ENCODE results near the gene PARD6B.

PARD6B gene

GRCh38 chr20:50734730-50735679 lies 3.6 kb downstream of the PARD6B start:
- FAIRE-seq, result no peak
- no peak for DNase-seq (ENCODE audit: insufficient read length)
- TF ChIP-seq POLR2AphosphoS5 (IDR thresholded peaks at IDR 0.05; ENCODE audit: low read depth, low read length) (no peak), TAF1 (IDR thresholded peaks at IDR 0.05; ENCODE audit: borderline replicate concordance, low read depth, low read length) (no peak), POLR2A (IDR thresholded peaks at IDR 0.05; ENCODE audit: low read depth, low read length) (no peak)

- DNase-seq (ENCODE audit: insufficient read length) (no peak), FAIRE-seq (no peak)
- TF ChIP-seq POLR2AphosphoS5 (IDR thresholded peaks at IDR 0.05; ENCODE audit: low read depth, low read length) (no peak), TAF1 (IDR thresholded peaks at IDR 0.05; ENCODE audit: borderline replicate concordance, low read depth, low read length) (no peak), POLR2A (IDR thresholded peaks at IDR 0.05; ENCODE audit: low read depth, low read length) (no peak)
Observed at GRCh38 chr20:50735813-50736212, 4.4 kb downstream of the PARD6B start.

GRCh38 chr20:50737352-50737751 lies 6.0 kb downstream of the PARD6B start:
- TF ChIP-seq POLR2AphosphoS5 (IDR thresholded peaks at IDR 0.05; ENCODE audit: low read depth, low read length), result no peak
- TF ChIP-seq POLR2A (IDR thresholded peaks at IDR 0.05; ENCODE audit: low read depth, low read length), result no peak
- no peak for TF ChIP-seq TAF1 (IDR thresholded peaks at IDR 0.05; ENCODE audit: borderline replicate concordance, low read depth, low read length)
- DNase-seq (ENCODE audit: insufficient read length) (no peak), FAIRE-seq (no peak)

- no peak for FAIRE-seq
- no peak for DNase-seq (ENCODE audit: insufficient read length)
- no peak for TF ChIP-seq POLR2A (IDR thresholded peaks at IDR 0.05; ENCODE audit: low read depth, low read length)
- TF ChIP-seq POLR2AphosphoS5 (IDR thresholded peaks at IDR 0.05; ENCODE audit: low read depth, low read length), result no peak
- no peak for TF ChIP-seq TAF1 (IDR thresholded peaks at IDR 0.05; ENCODE audit: borderline replicate concordance, low read depth, low read length)
Observed at GRCh38 chr20:50743087-50743486, 11.7 kb downstream of the PARD6B start.

- DNase-seq (ENCODE audit: insufficient read length) (no peak), FAIRE-seq (no peak)
- TF ChIP-seq TAF1 (IDR thresholded peaks at IDR 0.05; ENCODE audit: borderline replicate concordance, low read depth, low read length) (no peak), POLR2A (IDR thresholded peaks at IDR 0.05; ENCODE audit: low read depth, low read length) (no peak), POLR2AphosphoS5 (IDR thresholded peaks at IDR 0.05; ENCODE audit: low read depth, low read length) (no peak)
Observed at GRCh38 chr20:50744143-50744792, 12.9 kb downstream of the PARD6B start.

GRCh38 chr20:50745634-50746137 lies 14.3 kb downstream of the PARD6B start:
- no peak for DNase-seq (ENCODE audit: insufficient read length)
- TF ChIP-seq TAF1 (IDR thresholded peaks at IDR 0.05; ENCODE audit: borderline replicate concordance, low read depth, low read length) (no peak), POLR2A (IDR thresholded peaks at IDR 0.05; ENCODE audit: low read depth, low read length) (no peak), POLR2AphosphoS5 (IDR thresholded peaks at IDR 0.05; ENCODE audit: low read depth, low read length) (no peak)
- FAIRE-seq, result no peak

- TF ChIP-seq TAF1 (IDR thresholded peaks at IDR 0.05; ENCODE audit: borderline replicate concordance, low read depth, low read length) (no peak), POLR2AphosphoS5 (IDR thresholded peaks at IDR 0.05; ENCODE audit: low read depth, low read length) (no peak), POLR2A (IDR thresholded peaks at IDR 0.05; ENCODE audit: low read depth, low read length) (no peak)
- no peak for DNase-seq (ENCODE audit: insufficient read length)
- no peak for FAIRE-seq
Observed at GRCh38 chr20:50746138-50746940, 15.0 kb downstream of the PARD6B start.

- FAIRE-seq (no peak), DNase-seq (ENCODE audit: insufficient read length) (no peak)
- TF ChIP-seq TAF1 (IDR thresholded peaks at IDR 0.05; ENCODE audit: borderline replicate concordance, low read depth, low read length), result no peak
- TF ChIP-seq POLR2A (IDR thresholded peaks at IDR 0.05; ENCODE audit: low read depth, low read length), result no peak
- no peak for TF ChIP-seq POLR2AphosphoS5 (IDR thresholded peaks at IDR 0.05; ENCODE audit: low read depth, low read length)
Observed at GRCh38 chr20:50747275-50747674, 15.9 kb downstream of the PARD6B start.

- FAIRE-seq, result no peak
- no peak for DNase-seq (ENCODE audit: insufficient read length)
- TF ChIP-seq POLR2AphosphoS5 (IDR thresholded peaks at IDR 0.05; ENCODE audit: low read depth, low read length), result no peak
- no peak for TF ChIP-seq POLR2A (IDR thresholded peaks at IDR 0.05; ENCODE audit: low read depth, low read length)
- no peak for TF ChIP-seq TAF1 (IDR thresholded peaks at IDR 0.05; ENCODE audit: borderline replicate concordance, low read depth, low read length)
Observed at GRCh38 chr20:50750145-50750671, 18.8 kb downstream of the PARD6B start.

- TF ChIP-seq POLR2A (IDR thresholded peaks at IDR 0.05; ENCODE audit: low read depth, low read length), result no peak
- TF ChIP-seq POLR2AphosphoS5 (IDR thresholded peaks at IDR 0.05; ENCODE audit: low read depth, low read length), result no peak
- TF ChIP-seq TAF1 (IDR thresholded peaks at IDR 0.05; ENCODE audit: borderline replicate concordance, low read depth, low read length), result no peak
- DNase-seq (ENCODE audit: insufficient read length), result no peak
- no peak for FAIRE-seq
Observed at GRCh38 chr20:50753152-50753551, 21.8 kb downstream of the PARD6B start.

GRCh38 chr20:50754420-50754819 lies 23.0 kb downstream of the PARD6B start:
- DNase-seq (ENCODE audit: insufficient read length), result no peak
- no peak for FAIRE-seq
- TF ChIP-seq POLR2AphosphoS5 (IDR thresholded peaks at IDR 0.05; ENCODE audit: low read depth, low read length) (no peak), TAF1 (IDR thresholded peaks at IDR 0.05; ENCODE audit: borderline replicate concordance, low read depth, low read length) (no peak), POLR2A (IDR thresholded peaks at IDR 0.05; ENCODE audit: low read depth, low read length) (no peak)

Measured in GM12892 (cell line).